A549 (cell line): ENCODE results near the gene ITSN1. TPM values are rescaled to one million over a fixed set of nuclear protein-coding genes. Genes with fewer than 3 reads are reported as not detected.

Experiments
- ATAC-seq, 2 experiments: fragments of 200-7000 bp in 1 of 2; fragments of >200 bp in 1 of 2; cut with Nextera tagmentation in 1 of 2; cut with Tn5 transposase in 1 of 2; 3 replicates each; pipeline versions ENCODE4 v1.8.0 to v1.9.1; 2018 to 2020; ENCODE audit warnings: mild to moderate bottlenecking in 1 of 2, moderate library complexity in 1 of 2
- CTCF ChIA-PET: fragments of 300-600 bp; sonication (Branson Sonifier 250); formaldehyde crosslinking; extraction: SDS; loops from one replicate; lab custom pipeline; 2021; ENCODE audit warnings: antibody characterized with exemption, inconsistent platforms; lab: Yijun Ruan, JAX
- POLR2A ChIA-PET: fragments of 350-600 bp; formaldehyde crosslinking; extraction: SDS; loops from one replicate; lab custom pipeline; 2021; ENCODE audit warnings: antibody characterized with exemption, inconsistent platforms; lab: Yijun Ruan, JAX
- DNase-seq, 2 experiments: peaks; one replicate each; pipeline versions ENCODE4 v3.0.0 to v3.0.0-alpha.2; 2011 to 2016; ENCODE audit warnings: low read depth in 1 of 2, low spot score in 1 of 2
- FAIRE-seq: peaks from 2 replicates; lab custom pipeline; 2011; peaks lifted over from hg19 to GRCh38; lab: Jason Lieb, UNC
- H3K27ac ChIP-seq, 2 experiments: fragments of >200 bp; sonication (Bioruptor Twin); formaldehyde crosslinking; 3 replicates each; pipeline ENCODE4 v1.5.1; 2016 to 2017
- H3K4me1 ChIP-seq: fragments of >200 bp; sonication (Bioruptor Twin); formaldehyde crosslinking; 3 replicates; pipeline ENCODE4 v1.6.1; 2016
- H3K4me2 ChIP-seq: fragments of >200 bp; sonication (Bioruptor Twin); formaldehyde crosslinking; 3 replicates; pipeline ENCODE4 v1.6.1; 2016
- H3K4me3 ChIP-seq: fragments of >200 bp; sonication (Bioruptor Twin); formaldehyde crosslinking; 3 replicates; pipeline ENCODE4 v1.5.1; 2016
- H3K9me3 ChIP-seq: fragments of >200 bp; sonication (Bioruptor Twin); formaldehyde crosslinking; 3 replicates; pipeline ENCODE4 v1.6.1; 2016
- CBX8 ChIP-seq: fragments of 200-600 bp; sonication (generic); IDR thresholded peaks from 2 replicates; pipeline ENCODE4 v1.6.1; 2016
- CHD2 ChIP-seq: fragments of 150-350 bp; IDR thresholded peaks from 2 replicates; pipeline ENCODE4 v1.6.1; 2014; ENCODE audit warnings: low read length; ENCODE audit not compliant: partially characterized antibody
- CHD4 ChIP-seq: fragments of 200-600 bp; sonication (generic); IDR thresholded peaks from 2 replicates; pipeline ENCODE4 v1.6.1; 2016; ENCODE audit warnings: antibody characterized with exemption, mild to moderate bottlenecking, borderline replicate concordance
- E2F6 ChIP-seq: IDR thresholded peaks from 2 replicates; pipeline ENCODE4 v1.6.1; 2012; ENCODE audit warnings: low read depth, borderline replicate concordance
- EP300 ChIP-seq, 2 experiments: fragments of >200 bp; sonication (Bioruptor Twin); formaldehyde crosslinking; IDR thresholded peaks; 2 replicates in 1 of 2; 3 replicates in 1 of 2; pipeline ENCODE4 v1.6.1; 2016 to 2017
- ESRRA ChIP-seq: fragments of 150-350 bp; IDR thresholded peaks from 2 replicates; pipeline ENCODE4 v1.6.1; 2014; ENCODE audit warnings: mild to moderate bottlenecking, low read length, borderline replicate concordance
- FOSB ChIP-seq: fragments of 250-450 bp; sonication (Bioruptor Pico); IDR thresholded peaks from 2 replicates; pipeline ENCODE4 v1.5.0; 2020; ENCODE audit warnings: mild to moderate bottlenecking, moderate library complexity
- FOSL2 ChIP-seq, 2 experiments: fragments of 450-650 bp in 1 of 2; fragments of >200 bp in 1 of 2; sonication (Bioruptor Twin) in 1 of 2; formaldehyde crosslinking; IDR thresholded peaks; 2 replicates each; pipeline versions ENCODE4 v1.5.0 to v1.6.1; 2016 to 2020; ENCODE audit warnings: mild to moderate bottlenecking in 1 of 2, moderate library complexity in 1 of 2
- HOXB13 ChIP-seq: fragments of 250-450 bp; sonication (Bioruptor Pico); IDR thresholded peaks from 2 replicates; pipeline ENCODE4 v1.5.0; 2020; ENCODE audit warnings: low read depth, mild to moderate bottlenecking, moderate library complexity
- JUNB ChIP-seq: fragments of >200 bp; sonication (Bioruptor Twin); formaldehyde crosslinking; IDR thresholded peaks from 2 replicates; pipeline ENCODE4 v1.6.1; 2016
- KDM5A ChIP-seq: fragments of 200-600 bp; sonication (generic); IDR thresholded peaks from 2 replicates; pipeline ENCODE4 v1.6.1; 2016; ENCODE audit warnings: antibody characterized with exemption, mild to moderate bottlenecking
- MAX ChIP-seq: IDR thresholded peaks from 2 replicates; pipeline ENCODE4 v1.6.1; 2012
- MAZ ChIP-seq: fragments of 150-350 bp; IDR thresholded peaks from 2 replicates; pipeline ENCODE4 v1.6.1; 2014; ENCODE audit warnings: antibody characterized with exemption, low read depth, low read length, borderline replicate concordance
- MYC ChIP-seq: IDR thresholded peaks from 2 replicates; pipeline ENCODE4 v1.6.1; 2012; ENCODE audit warnings: mild to moderate bottlenecking, inconsistent platforms, low read length, improper control_type of control experiment, borderline replicate concordance
- NFE2L2 ChIP-seq: fragments of 150-350 bp; conservative IDR thresholded peaks from 2 replicates; pipeline ENCODE4 v1.6.1; 2014; ENCODE audit warnings: low read length
- NR3C1 ChIP-seq: fragments of >200 bp; sonication (Bioruptor Twin); formaldehyde crosslinking; IDR thresholded peaks from 3 replicates; pipeline ENCODE4 v1.6.1; 2017
- POLR2AphosphoS2 ChIP-seq: conservative IDR thresholded peaks from 2 replicates; pipeline ENCODE4 v1.6.1; 2012; ENCODE audit warnings: low read length, improper control_type of control experiment, inconsistent platforms
- RAD21 ChIP-seq, 2 experiments: fragments of >200 bp in 1 of 2; sonication (Bioruptor Twin) in 1 of 2; formaldehyde crosslinking in 1 of 2; IDR thresholded peaks in 1 of 2; conservative IDR thresholded peaks in 1 of 2; 2 replicates in 1 of 2; 3 replicates in 1 of 2; pipeline ENCODE4 v1.6.1; 2012 to 2018; ENCODE audit warnings: inconsistent platforms in 1 of 2
- RCOR1 ChIP-seq: fragments of 150-350 bp; IDR thresholded peaks from 2 replicates; pipeline ENCODE4 v1.6.1; 2014; ENCODE audit warnings: antibody characterized with exemption, low read length, low read depth
- RFX5 ChIP-seq: fragments of 450-650 bp; IDR thresholded peaks from 2 replicates; pipeline ENCODE4 v1.7.1; 2014; ENCODE audit warnings: antibody characterized with exemption, mild to moderate bottlenecking, moderate library complexity
- SMC3 ChIP-seq: fragments of >200 bp; sonication (Bioruptor Twin); formaldehyde crosslinking; IDR thresholded peaks from 3 replicates; pipeline ENCODE4 v1.6.1; 2018; ENCODE audit warnings: inconsistent platforms
- SREBF2 ChIP-seq: fragments of 450-650 bp; IDR thresholded peaks from 2 replicates; pipeline ENCODE4 v1.6.1; 2014; ENCODE audit warnings: mild to moderate bottlenecking, moderate library complexity
- ZC3H11A ChIP-seq: fragments of 450-650 bp; IDR thresholded peaks from 2 replicates; pipeline ENCODE4 v1.6.1; 2014; ENCODE audit warnings: antibody characterized with exemption, mild to moderate bottlenecking
- whole genome bisulfite sequencing: methylation state at CpG from one replicate; pipeline ENCODE4 v1.1.6; 2017; ENCODE audit errors: missing lambda C conversion rate; 5-methylcytosine and 5-hydroxymethylcytosine counted together
- polyA plus RNA-seq, 4 experiments: library from polyadenylated mRNA; depleted of rRNA in 3 of 4; stranded (reverse); fragments of >200 nt; fragmentation: RNase III in 1 of 4; extraction: RNeasy Plus Mini Kit Qiagen cat#74134 plus additional on column Dnase treatment in 1 of 4; gene quantifications; 2 replicates in 3 of 4; 3 replicates in 1 of 4; pipeline ENCODE4 v1.2.3, GENCODE V29; 2011 to 2017
- TF ChIP-seq, protein P1 (sequence below): fragments of 200-600 bp; sonication (generic); IDR thresholded peaks from 2 replicates; pipeline ENCODE4 v1.6.1; 2016; ENCODE audit warnings: antibody characterized with exemption, mild to moderate bottlenecking, moderate library complexity

The ITSN1 gene
- polyA plus RNA-seq, 2 of the 4 experiments (the other 2 are of a cell fraction), result 15.2 to 23.7 TPM

DNA sequence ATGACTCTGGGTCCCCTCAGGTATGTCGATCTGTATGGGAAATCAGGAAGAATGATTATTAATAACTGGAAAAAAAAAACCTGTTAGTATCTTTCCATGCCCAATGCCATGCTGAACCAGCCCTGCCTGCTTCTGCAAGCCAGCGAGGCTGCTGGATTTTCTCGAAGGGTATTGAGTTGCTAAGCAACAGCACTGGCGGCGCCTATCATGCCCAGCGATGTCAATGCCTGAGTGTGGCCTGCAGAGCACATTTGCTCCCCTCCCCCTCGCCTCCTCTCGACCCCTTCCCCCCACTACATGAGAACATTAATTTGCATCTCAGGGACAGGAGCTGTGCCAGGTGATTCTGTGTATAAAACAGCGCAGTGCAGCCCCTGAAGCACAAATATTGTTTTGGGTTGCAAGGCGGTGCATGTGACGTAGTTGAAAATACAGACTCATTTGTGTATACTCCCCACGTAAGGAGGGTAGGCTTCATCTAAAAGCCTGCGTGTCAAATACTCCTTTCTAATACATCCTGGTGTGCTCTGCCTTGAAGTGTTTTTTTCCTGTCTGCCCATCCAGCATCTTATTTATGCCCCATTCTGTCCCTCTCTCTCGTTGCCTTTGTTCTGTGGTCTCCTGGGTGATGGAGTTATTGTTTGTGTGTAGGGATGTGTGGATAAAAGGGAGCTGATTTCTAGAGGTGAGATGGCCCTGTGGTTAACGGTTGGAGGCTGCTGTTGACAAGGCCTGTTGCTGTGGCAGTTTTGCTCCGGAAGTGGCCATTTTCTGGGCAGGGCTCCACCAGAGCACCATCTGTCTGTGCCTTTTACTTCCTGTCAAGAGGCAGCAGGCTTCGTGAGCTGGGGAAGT lies 306.0 kb downstream of the ITSN1 start:
- CTCF ChIA-PET, result interaction anchor here (1.0 to 6.5 kb wide), 5 partner anchors 10 to 683 kb away, joined by 3 to 38 read pairs (median 5); no protein-coding TSS in a partner anchor
- H3K4me3 ChIP-seq, result peak overlapping the region; percentile 33; the same call in 2 of the 3 replicates
- peak; percentile 88 to 95 for ATAC-seq
- no peaks in the 10 kb centered on the region for H3K9me3 ChIP-seq
- no peak for TF ChIP-seq E2F6
- no peak for TF ChIP-seq SREBF2
- TF ChIP-seq NFE2L2, result no peak
- TF ChIP-seq MYC, result no peak
- no peak for TF ChIP-seq EP300 (IDR thresholded peaks at IDR 0.05)
- no peak for TF ChIP-seq NR3C1
- no peak for TF ChIP-seq CBX8
- TF ChIP-seq HOXB13 (CRISPR knock-in tag), result no peak
- TF ChIP-seq ZC3H11A, result no peak
- no peak for TF ChIP-seq FOSB (CRISPR knock-in tag)
- TF ChIP-seq CHD2, result no peak
- POLR2A ChIA-PET, result interaction anchor here (1.0 to 1.2 kb wide), 3 partner anchors 125 to 253 kb away, joined by 5 to 9 read pairs (median 5); partner anchors contain the start of genes MRPS6 and SLC5A3
- peak overlapping the region; percentile 80 for H3K4me2 ChIP-seq
- WGBS, result 53% methylated on average over 16 of the region's 17 CpGs
- H3K27ac ChIP-seq, result peak overlapping the region; percentile 65 to 83
- peaks cover 19% of the 10 kb centered on the region for H3K4me1 ChIP-seq
- FAIRE-seq, result no peak
- peak; percentile 53 to 62 for DNase-seq

DNA sequence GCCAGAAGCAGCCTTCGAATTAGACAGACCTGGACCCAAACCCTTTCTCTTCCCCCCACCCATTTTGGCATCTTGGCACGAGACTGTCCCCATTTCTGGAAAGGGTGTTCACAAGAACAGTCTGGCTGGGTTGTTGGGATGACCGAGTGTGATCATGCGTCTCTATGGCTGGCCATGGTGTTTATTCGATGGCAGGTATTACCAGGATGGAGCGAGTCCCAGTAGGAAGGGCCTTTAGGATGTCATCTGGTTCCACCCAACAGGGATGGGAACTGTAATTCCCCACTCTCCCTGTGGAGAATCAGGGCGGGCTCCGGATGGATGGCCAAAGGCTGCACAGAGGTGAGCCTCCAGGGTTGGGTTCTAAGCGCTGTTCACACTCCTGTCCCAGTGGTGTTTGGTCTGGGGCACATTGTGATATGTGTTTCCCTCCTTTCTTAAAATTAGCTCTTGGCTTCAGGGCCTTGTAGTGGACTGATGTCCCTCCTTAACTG lies 306.7 kb downstream of the ITSN1 start:
- ATAC-seq (no peak), DNase-seq (no peak), FAIRE-seq (no peak)
- 95% methylated on average over 9 of the region's 9 CpGs for WGBS
- no peaks in the 10 kb centered on the region for H3K9me3 ChIP-seq
- TF ChIP-seq RCOR1 (no peak), MAZ (no peak), CHD4 (no peak), E2F6 (no peak), MAX (no peak), KDM5A (no peak), FOSL2 (IDR thresholded peaks at IDR 0.05) (no peak), FOSL2 (CRISPR knock-in tag; IDR thresholded peaks at IDR 0.05) (no peak), JUNB (no peak), FOSB (CRISPR knock-in tag) (no peak), RFX5 (no peak), NFE2L2 (no peak), POLR2AphosphoS2 (no peak), SMC3 (no peak), MYC (no peak), ESRRA (no peak), SREBF2 (no peak), RAD21 (conservative IDR thresholded peaks at IDR 0.05 in 1 of 2, IDR thresholded peaks at IDR 0.05 in 1 of 2) (no peak)
- TF ChIP-seq, protein P1, sequence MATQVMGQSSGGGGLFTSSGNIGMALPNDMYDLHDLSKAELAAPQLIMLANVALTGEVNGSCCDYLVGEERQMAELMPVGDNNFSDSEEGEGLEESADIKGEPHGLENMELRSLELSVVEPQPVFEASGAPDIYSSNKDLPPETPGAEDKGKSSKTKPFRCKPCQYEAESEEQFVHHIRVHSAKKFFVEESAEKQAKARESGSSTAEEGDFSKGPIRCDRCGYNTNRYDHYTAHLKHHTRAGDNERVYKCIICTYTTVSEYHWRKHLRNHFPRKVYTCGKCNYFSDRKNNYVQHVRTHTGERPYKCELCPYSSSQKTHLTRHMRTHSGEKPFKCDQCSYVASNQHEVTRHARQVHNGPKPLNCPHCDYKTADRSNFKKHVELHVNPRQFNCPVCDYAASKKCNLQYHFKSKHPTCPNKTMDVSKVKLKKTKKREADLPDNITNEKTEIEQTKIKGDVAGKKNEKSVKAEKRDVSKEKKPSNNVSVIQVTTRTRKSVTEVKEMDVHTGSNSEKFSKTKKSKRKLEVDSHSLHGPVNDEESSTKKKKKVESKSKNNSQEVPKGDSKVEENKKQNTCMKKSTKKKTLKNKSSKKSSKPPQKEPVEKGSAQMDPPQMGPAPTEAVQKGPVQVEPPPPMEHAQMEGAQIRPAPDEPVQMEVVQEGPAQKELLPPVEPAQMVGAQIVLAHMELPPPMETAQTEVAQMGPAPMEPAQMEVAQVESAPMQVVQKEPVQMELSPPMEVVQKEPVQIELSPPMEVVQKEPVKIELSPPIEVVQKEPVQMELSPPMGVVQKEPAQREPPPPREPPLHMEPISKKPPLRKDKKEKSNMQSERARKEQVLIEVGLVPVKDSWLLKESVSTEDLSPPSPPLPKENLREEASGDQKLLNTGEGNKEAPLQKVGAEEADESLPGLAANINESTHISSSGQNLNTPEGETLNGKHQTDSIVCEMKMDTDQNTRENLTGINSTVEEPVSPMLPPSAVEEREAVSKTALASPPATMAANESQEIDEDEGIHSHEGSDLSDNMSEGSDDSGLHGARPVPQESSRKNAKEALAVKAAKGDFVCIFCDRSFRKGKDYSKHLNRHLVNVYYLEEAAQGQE, result no peak
- peak overlapping the region; percentile 80; the same call in 1 of the 3 replicates for H3K4me2 ChIP-seq
- H3K4me1 ChIP-seq, result peaks cover 19% of the 10 kb centered on the region
- H3K4me3 ChIP-seq, result no peak overlapping the region
- peak overlapping the region; percentile 65 to 83; a peak in 4 of 6 replicates for H3K27ac ChIP-seq
- ChIA-PET CTCF (interaction anchor here (0.7 to 1.6 kb wide), 4 partner anchors 25 to 682 kb away, joined by 3 to 8 read pairs (median 4); no protein-coding TSS in a partner anchor), POLR2A (no interaction called here)
